Mucosa of descending colon (tissue), 3 donors: ENCODE data around the gene PLXNA2. TPM values are rescaled to one million over a fixed set of nuclear protein-coding genes. Genes with fewer than 3 reads are reported as not detected.
A peak's percentile ranks its signal among the peaks of the same experiment; 100 is the strongest.

Experiments
- ATAC-seq: fragments of 200-7000 bp; cut with Tn5 transposase; one replicate; pipeline ENCODE4 v1.9.1; 2020; ENCODE audit warnings: mild to moderate bottlenecking, moderate library complexity
- DNase-seq, 3 donors: peaks; one replicate each; pipeline ENCODE4 v3.0.0-alpha.2; 2020
- H3K36me3 ChIP-seq: fragments of 200-600 bp; one replicate; pipeline ENCODE4 v1.8.0; 2021; ENCODE audit warnings: low read depth, mild to moderate bottlenecking
- H3K4me1 ChIP-seq: fragments of 200-600 bp; one replicate; pipeline ENCODE4 v1.8.0; 2021; ENCODE audit warnings: low read depth, mild to moderate bottlenecking
- H3K4me3 ChIP-seq: fragments of 200-600 bp; one replicate; pipeline ENCODE4 v1.8.0; 2021; ENCODE audit warnings: mild to moderate bottlenecking
- H3K9me3 ChIP-seq: fragments of 200-600 bp; one replicate; pipeline ENCODE4 v1.8.0; 2021; ENCODE audit warnings: mild to moderate bottlenecking
- CTCF ChIP-seq: fragments of 200-600 bp; IDR thresholded peaks from one replicate; pipeline ENCODE4 v1.8.0; 2022; ENCODE audit warnings: antibody characterized with exemption, mild to moderate bottlenecking
- intact Hi-C, 2 donors: fragments of 100-400 bp; cut with DNase I in 1 of 2; cut with micrococcal nuclease in 1 of 2; formaldehyde crosslinking; loops; one replicate each; pipeline versions ENCODE4 v1.11.0 to v1.11.1; 2022; cut with DNase I, micrococcal nuclease
- total RNA-seq, 3 donors: library from RNA; stranded (reverse); fragmentation: NEBNext Ultra II Directional in 2 of 3; extraction: Animal tissue kit (Norgen Biotek cat#: 25700) in 2 of 3; gene quantifications; one replicate each; pipeline versions ENCODE4 v1.2.1 to v1.2.4, GENCODE V29; 2021 to 2023
- donor health status: DM: no; HTN: no; CAD: no; lungs with moderate emphysema.
- donor health status: DM: no; HTN: no; CAD: no.
- donor health status: DM: no; HTN: yes; CAD: no.

PLXNA2 gene
- total RNA-seq, 3 donors from 2014 or later = 65.5 to 127 (median 70.6) TPM

- intact Hi-C loops = no loop called here
- no peak for ATAC-seq
Measured at GRCh38 chr1:208230668-208231529, 13.3 kb downstream of the PLXNA2 start.

GRCh38 chr1:208228550-208228949 lies 15.6 kb downstream of the PLXNA2 start:
- Histone ChIP-seq H3K4me3 (no peak overlapping the region), H3K4me1 (peaks cover 16% of the 10 kb centered on the region), H3K9me3 (no peaks in the 10 kb centered on the region), H3K36me3 (no peaks in the 10 kb centered on the region)
- intact Hi-C loops = no loop called here
- DNase-seq (no peak), ATAC-seq (peak; percentile 32)
- TF ChIP-seq CTCF = no peak

More at GRCh38 chr1:208230668-208231529, 13.3 kb downstream of the PLXNA2 start:
- H3K4me3 ChIP-seq = no peak overlapping the region
- DNase-seq = no peak
- TF ChIP-seq CTCF = no peak
- H3K36me3 ChIP-seq = no peaks in the 10 kb centered on the region
- H3K9me3 ChIP-seq = no peaks in the 10 kb centered on the region
- H3K4me1 ChIP-seq = peaks cover 34% of the 10 kb centered on the region

GRCh38 chr1:208228026-208228425 lies 16.2 kb downstream of the PLXNA2 start:
- peak; percentile 62 for ATAC-seq
- intact Hi-C loops = no loop called here
- no peak for TF ChIP-seq CTCF
- Histone ChIP-seq H3K9me3 (no peaks in the 10 kb centered on the region), H3K36me3 (no peaks in the 10 kb centered on the region), H3K4me3 (no peak overlapping the region), H3K4me1 (peaks cover 11% of the 10 kb centered on the region)
- no peak for DNase-seq

- H3K4me3 ChIP-seq = no peak overlapping the region
- TF ChIP-seq CTCF = no peak
- no peaks in the 10 kb centered on the region for H3K9me3 ChIP-seq
- DNase-seq = no peak
- intact Hi-C loops = no loop called here
- peaks cover 10% of the 10 kb centered on the region for H3K4me1 ChIP-seq
- no peak for ATAC-seq
- H3K36me3 ChIP-seq = no peaks in the 10 kb centered on the region
Measured at GRCh38 chr1:208227366-208227765, 16.8 kb downstream of the PLXNA2 start.

GRCh38 chr1:208225954-208226937 lies 17.9 kb downstream of the PLXNA2 start:
- H3K4me3 ChIP-seq = no peak overlapping the region
- intact Hi-C loops = no loop called here
- ATAC-seq (no peak), DNase-seq (no peak)
- peaks cover 10% of the 10 kb centered on the region for H3K4me1 ChIP-seq
- H3K36me3 ChIP-seq = no peaks in the 10 kb centered on the region
- no peak for TF ChIP-seq CTCF
- no peaks in the 10 kb centered on the region for H3K9me3 ChIP-seq
